Fibroblast of skin of back (primary cell): ENCODE results near the gene SLC7A4.

Source experiments
- DNase-seq: peaks from one replicate; pipeline ENCODE4 v3.0.0-alpha.2; 2013

Gene SLC7A4

GRCh38 chr22:20983081-20983771, 49.1 kb downstream of the SLC7A4 start:
- DNase-seq = no peak

- DNase-seq = no peak
Observed at GRCh38 chr22:20982563-20982882, 49.8 kb downstream of the SLC7A4 start.

- peak; percentile 83 for DNase-seq
Observed at GRCh38 chr22:20981787-20982562, 50.4 kb downstream of the SLC7A4 start, which contains the start of gene LZTR1. Gene LZTR1, plus strand, starts transcription at chr22:20982297. Its CDS starts 75 bp downstream, at chr22:20982372.

- no peak for DNase-seq
Observed at GRCh38 chr22:20980938-20981722, 51.2 kb downstream of the SLC7A4 start.

- no peak for DNase-seq
Observed at GRCh38 chr22:20980523-20980922, 51.8 kb downstream of the SLC7A4 start.

GRCh38 chr22:20979940-20980453, 52.4 kb downstream of the SLC7A4 start:
- DNase-seq = no peak

GRCh38 chr22:20979243-20979809, 53.0 kb downstream of the SLC7A4 start:
- DNase-seq = peak; percentile 74
